ENCODE measurements around the gene EIF3F. TPM values are rescaled to one million over a fixed set of nuclear protein-coding genes. Genes with fewer than 3 reads are reported as not detected.
"Not testable (repeated sequence)": the region's sequence is repeated elsewhere in the genome, so short reads cannot be mapped to it uniquely, and the experiment has no call there.

Gene EIF3F
- total and polyA plus RNA-seq, 2 of the 4 experiments (the other 2 are of a cell fraction): 279 to 306 TPM

GRCh38 chr11:7987560-7987883 is 385 bp downstream of the EIF3F start:
- CTCF ChIA-PET: interaction anchor here (0.5 to 3.2 kb wide), 22 partner anchors 11 to 292 kb away, joined by 3 to 79 read pairs (median 6); partner anchors contain the start of gene NLRP10
- Histone ChIP-seq H3K56ac (ENCODE audit: extremely low read depth, insufficient read depth, low read length) (peak overlapping the region; percentile 29; the same call in 1 of the 2 replicates), H2BK5ac (ENCODE audit: low read depth, low read length, poor library complexity, severe bottlenecking) (peak overlapping the region; percentile 25), H3K4me3 (ENCODE audit: insufficient read depth, low read depth, low read length) (peak overlapping the region; percentile 97), H3K9ac (ENCODE audit: low read depth, low read length) (peak overlapping the region; percentile 78; the same call in 1 of the 2 replicates), H3K4me2 (ENCODE audit: low read depth, low read length) (peak overlapping the region; percentile 100), H3K79me1 (ENCODE audit: low read depth in 1 of 2, low read length in 2 of 2) (peaks cover 25 to 42% of the 10 kb centered on the region in 2 experiments), H4K8ac (ENCODE audit: low read depth in 2 of 2, low read length in 2 of 2) (peak overlapping the region in 1 of 2 experiments; percentile 51; a peak in 2 of 4 replicates), H4K5ac (ENCODE audit: low read depth, low read length) (peak overlapping the region; percentile 84; the same call in 1 of the 2 replicates), H3K36me3 (ENCODE audit: control insufficient read depth, insufficient read depth, low read length) (peaks cover 11% of the 10 kb centered on the region), H3K4ac (ENCODE audit: low read depth, low read length) (peak overlapping the region; percentile 36; the same call in 1 of the 2 replicates)
- POLR2A ChIA-PET (ENCODE audit: unreplicated experiment): interaction anchor here (1.0 to 1.7 kb wide), 3 partner anchors 81 to 95 kb away, joined by 5 to 9 read pairs (median 5); no protein-coding TSS in a partner anchor
- H4K91ac ChIP-seq (ENCODE audit: insufficient read depth, low read depth, low read length); H2BK20ac ChIP-seq (ENCODE audit: low read depth, low read length); H3K27ac ChIP-seq (ENCODE audit: insufficient read depth, low read length); H2BK15ac ChIP-seq (ENCODE audit: low read depth, low read length); H3K18ac ChIP-seq (ENCODE audit: low read depth, low read length); H4K20me1 ChIP-seq (ENCODE audit: insufficient read depth, low read length); dilution Hi-C loops (cut with HindIII; ENCODE audit: low sequenced_read_pairs, unreplicated experiment); H2AFZ ChIP-seq (replicated peaks; ENCODE audit: low read length, poor library complexity); H2AK9ac ChIP-seq (replicated peaks; ENCODE audit: low read depth, low read length, poor library complexity); H3K4me1 ChIP-seq (ENCODE audit: control insufficient read depth, insufficient read depth, low read length); H3K14ac ChIP-seq (replicated peaks; ENCODE audit: low read depth, low read length); H3K9me3 ChIP-seq (ENCODE audit: control insufficient read depth, insufficient read depth, low read length); DNase-seq; H3K9me1 ChIP-seq (ENCODE audit: insufficient read depth, low read length); H2AK5ac ChIP-seq (ENCODE audit: low read depth, low read length); H3K27me3 ChIP-seq (ENCODE audit: control insufficient read depth, insufficient read depth, low read length); H3K23ac ChIP-seq (ENCODE audit: low read depth, low read length); H2BK120ac ChIP-seq (ENCODE audit: low read depth, low read length): not testable (repeated sequence)
- intact Hi-C loops (cut with micrococcal nuclease): loop anchor here (1.0 to 5.0 kb wide), 4 partner anchors 82 to 415 kb away; no protein-coding TSS in a partner anchor
- BruUV-seq (replicated peaks): TSS peak; percentile 78
- in situ Hi-C loops (cut with MboI; ENCODE audit: low sequenced_read_pairs): loop anchor here (25.0 kb wide), 1 partner anchor 425 kb away; no protein-coding TSS in a partner anchor
- WGBS, 2 experiments (ENCODE audit: extremely low coverage in 2 of 2, insufficient read length in 1 of 2): 100% methylated on average over 1 of the region's 13 CpGs; no CpG with 5 or more reads in 1 of the 2 experiments
- peak; percentile 27; the same call in 1 of the 2 replicates for ATAC-seq (ENCODE audit: low read depth)
